Stimulated activated CD8-positive, alpha-beta memory T cell treated with anti-CD3 and anti-CD28 coated beads, Interleukin-4, amount 100 ng/mL, for 4 hours (primary cell): ENCODE measurements around the gene FILIP1.

ENCODE experiments used
- DNase-seq, 2 donors: peaks; one replicate each; pipeline ENCODE4 v3.0.0-alpha.2; 2020; ENCODE audit warnings: low read depth in 2 of 2, low spot score in 1 of 2

Gene FILIP1, protein sequence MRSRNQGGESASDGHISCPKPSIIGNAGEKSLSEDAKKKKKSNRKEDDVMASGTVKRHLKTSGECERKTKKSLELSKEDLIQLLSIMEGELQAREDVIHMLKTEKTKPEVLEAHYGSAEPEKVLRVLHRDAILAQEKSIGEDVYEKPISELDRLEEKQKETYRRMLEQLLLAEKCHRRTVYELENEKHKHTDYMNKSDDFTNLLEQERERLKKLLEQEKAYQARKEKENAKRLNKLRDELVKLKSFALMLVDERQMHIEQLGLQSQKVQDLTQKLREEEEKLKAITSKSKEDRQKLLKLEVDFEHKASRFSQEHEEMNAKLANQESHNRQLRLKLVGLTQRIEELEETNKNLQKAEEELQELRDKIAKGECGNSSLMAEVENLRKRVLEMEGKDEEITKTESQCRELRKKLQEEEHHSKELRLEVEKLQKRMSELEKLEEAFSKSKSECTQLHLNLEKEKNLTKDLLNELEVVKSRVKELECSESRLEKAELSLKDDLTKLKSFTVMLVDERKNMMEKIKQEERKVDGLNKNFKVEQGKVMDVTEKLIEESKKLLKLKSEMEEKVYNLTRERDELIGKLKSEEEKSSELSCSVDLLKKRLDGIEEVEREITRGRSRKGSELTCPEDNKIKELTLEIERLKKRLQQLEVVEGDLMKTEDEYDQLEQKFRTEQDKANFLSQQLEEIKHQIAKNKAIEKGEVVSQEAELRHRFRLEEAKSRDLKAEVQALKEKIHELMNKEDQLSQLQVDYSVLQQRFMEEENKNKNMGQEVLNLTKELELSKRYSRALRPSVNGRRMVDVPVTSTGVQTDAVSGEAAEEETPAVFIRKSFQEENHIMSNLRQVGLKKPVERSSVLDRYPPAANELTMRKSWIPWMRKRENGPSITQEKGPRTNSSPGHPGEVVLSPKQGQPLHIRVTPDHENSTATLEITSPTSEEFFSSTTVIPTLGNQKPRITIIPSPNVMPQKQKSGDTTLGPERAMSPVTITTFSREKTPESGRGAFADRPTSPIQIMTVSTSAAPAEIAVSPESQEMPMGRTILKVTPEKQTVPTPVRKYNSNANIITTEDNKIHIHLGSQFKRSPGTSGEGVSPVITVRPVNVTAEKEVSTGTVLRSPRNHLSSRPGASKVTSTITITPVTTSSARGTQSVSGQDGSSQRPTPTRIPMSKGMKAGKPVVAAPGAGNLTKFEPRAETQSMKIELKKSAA (N-terminal part only)

DNA sequence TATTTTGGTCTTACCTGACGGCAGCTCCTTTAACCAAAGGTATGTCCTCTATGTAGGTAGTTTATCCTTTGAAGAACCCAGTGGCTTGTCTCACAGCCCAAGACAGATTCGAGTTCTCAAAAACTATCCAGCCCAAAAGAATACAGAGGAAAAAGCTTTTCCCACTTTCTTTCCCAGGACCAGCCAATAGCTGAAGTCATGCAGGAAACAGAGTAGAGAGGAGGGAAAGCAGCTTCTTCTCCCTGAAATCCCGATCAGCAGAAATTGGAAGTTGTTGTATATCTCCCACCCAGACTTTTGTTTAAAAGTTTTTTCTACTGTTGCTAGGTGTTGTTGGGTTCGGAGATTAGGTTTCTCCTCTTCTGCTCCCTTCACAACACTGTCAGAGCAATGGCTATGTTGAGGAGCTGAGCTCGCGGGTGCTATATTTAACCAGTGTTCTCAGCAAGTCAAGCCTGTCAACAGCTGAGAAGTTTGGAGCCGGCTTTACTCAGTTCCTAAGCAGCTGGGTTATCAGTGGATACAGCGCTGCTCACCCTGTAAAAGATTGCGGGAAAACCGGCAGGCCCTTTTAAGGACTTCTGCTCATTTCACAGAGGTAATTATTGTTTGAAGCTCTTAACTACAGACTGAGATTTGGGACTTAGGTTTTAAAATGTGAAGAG lies at the start of gene FILIP1:
Gene FILIP1 (minus strand): TSS at position 401 of the 665 bp plus-strand sequence. CDS start 78,828 bp downstream, outside the sequence.
- DNase-seq, result no peak

DNA sequence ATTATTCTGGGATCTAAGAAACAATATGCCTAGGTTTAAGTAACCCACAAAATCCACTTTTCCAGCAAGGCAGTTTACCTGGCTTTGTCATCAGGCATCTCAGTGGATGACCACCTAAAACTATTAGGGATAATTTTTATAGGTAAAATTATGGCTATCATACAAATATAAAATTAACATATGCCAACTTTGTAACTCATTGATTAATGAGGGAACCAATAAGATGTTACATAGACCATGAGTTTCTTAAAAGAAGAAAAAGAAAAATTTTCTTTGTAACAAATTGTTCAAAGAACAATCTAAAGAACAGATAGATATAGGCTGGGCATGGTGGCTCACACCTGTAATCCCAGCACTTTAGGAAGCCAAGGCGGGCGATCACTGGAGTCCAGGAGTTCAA lies 49.7 kb upstream of the FILIP1 start:
- DNase-seq, result no peak

DNA sequence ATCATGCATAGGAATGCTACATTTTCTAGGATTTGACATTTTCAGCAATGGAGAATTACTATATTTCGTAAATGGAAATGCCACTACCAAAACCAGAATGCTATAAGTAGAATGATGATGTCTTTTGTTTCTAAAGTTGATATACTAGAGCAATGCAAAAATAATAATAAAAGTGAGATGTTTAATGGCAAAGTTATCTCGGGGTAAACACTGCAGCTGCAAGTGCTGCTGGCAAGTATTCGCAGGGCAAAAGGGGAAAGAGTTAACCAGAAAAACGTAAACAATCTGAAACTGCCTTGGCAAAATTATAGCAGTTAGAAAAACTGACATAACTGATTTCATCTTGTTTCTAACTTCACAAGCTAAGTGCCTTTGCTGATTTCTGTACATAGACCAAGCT lies 45.5 kb upstream of the FILIP1 start:
- DNase-seq, result no peak

DNA sequence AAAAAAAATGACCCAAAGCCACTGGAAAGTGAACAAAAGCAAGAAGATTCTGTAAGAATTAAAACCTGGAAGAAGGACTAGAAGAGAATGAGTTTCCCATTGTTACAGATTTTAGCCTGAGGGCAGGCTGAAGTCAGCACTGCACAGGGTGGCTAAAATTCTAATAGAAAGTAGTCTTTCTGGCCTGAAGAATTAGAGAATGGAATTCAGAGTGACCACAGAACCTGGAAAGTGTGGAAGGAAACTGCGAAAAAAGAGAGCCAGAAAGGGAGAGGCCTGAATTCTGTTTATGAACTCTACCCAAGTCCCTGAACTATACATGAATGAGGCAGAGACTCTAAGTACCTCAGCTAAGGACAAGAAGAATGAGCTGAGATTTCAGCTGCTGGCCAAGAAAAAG lies 38.9 kb upstream of the FILIP1 start:
- no peak for DNase-seq

DNA sequence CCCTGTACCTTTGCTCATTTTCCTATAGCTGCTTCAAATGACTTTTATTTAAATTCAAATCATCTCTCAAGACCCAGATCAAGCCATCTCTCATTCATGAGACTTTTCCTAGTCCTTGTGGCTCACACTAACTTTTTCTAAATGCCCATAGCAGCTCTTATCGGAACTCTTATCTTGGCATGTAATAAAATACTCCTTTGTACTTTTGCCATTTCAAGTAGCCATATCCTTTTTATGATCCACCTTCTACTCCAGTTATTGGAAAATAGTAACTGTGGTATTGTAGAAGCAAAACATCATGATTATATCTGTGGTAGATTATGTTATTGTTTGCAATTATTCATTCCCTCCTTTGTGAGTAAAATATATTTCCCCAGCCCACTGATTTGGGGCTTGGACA lies 37.6 kb upstream of the FILIP1 start:
- DNase-seq, result no peak

DNA sequence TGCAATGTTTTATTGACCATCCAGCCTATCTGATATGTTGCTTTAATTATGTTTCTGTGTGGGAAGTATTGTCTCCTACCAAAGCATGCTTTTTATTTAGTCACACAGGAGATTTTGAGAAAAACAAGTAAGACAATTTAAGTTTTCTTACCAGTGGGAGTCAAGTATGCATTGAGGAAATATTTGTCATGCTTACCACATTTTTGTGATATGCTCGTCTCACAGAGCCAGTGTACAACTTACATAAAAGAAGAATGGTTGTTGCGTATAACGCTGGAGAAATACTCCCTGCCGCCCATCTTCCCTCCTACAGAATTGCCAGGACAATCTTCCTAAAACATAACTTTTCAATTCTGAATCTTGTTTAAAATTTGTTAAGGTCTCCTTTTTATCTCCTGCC lies 37.1 kb upstream of the FILIP1 start:
- no peak for DNase-seq

DNA sequence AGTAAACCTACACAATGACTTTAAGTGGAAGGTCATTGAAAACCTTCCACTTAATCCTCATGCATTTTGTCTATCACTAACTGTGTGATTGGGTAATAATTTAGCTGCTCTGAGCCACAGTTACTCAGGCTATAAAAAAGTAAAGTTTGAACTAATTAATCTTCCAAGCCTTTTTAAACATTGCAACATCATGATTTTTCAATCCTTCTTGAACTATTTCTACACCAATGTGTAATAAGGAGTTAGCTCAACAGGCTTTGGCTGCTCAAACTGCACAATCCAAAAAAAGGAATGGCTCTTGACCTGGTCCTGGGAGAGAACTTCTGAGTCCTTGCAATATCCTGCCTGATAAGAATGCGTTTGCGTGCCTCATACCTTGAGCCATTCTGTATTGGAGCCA lies 34.8 kb upstream of the FILIP1 start:
- no peak for DNase-seq

DNA sequence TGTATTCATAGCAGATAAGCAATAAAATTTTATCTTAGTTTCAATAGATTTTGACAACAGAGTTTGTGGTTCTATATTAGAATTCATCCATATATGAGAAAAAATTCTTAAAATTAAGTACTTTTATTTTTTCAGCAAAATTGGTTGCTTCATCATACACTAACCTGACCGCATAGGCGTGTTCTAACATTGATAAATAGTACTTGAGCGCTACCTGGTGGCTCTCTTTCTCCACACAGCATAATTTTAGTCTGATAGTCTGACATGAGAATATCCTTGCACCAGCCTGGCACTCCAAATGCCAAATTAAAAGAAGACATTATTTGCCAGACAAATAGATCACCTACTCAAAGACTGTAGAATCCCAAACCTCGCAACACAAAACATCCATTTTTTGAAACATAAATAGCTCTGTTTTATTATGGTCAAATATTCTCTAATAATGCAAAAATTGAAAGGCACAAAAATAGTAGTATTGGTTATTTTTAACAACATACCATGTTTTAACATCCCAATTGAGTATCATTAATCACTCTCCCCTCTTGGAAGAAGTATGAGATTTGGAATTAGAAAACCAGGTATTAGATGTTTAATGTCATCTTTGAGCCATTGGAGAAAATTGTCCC lies 33.0 kb upstream of the FILIP1 start:
- DNase-seq, result peak in 1 of 2 donors; percentile 28

DNA sequence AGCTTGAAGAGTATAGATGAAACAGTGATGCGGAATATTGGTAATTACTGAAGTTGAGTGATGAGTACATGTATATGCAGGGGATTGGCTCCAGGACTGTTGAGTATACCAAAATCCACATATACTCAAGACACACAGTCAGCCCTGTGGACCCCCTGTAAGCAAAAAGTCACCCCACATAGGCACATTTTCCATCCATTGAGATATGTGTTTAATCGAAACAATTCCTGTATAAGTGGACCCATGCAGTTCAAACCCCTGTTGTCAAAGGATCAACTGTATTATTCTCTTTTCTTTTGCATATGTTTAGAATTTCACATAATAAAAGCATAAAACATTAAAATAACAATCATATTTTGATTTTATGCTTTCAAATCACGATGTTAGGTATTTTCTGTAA lies 32.1 kb upstream of the FILIP1 start:
- DNase-seq, result no peak

DNA sequence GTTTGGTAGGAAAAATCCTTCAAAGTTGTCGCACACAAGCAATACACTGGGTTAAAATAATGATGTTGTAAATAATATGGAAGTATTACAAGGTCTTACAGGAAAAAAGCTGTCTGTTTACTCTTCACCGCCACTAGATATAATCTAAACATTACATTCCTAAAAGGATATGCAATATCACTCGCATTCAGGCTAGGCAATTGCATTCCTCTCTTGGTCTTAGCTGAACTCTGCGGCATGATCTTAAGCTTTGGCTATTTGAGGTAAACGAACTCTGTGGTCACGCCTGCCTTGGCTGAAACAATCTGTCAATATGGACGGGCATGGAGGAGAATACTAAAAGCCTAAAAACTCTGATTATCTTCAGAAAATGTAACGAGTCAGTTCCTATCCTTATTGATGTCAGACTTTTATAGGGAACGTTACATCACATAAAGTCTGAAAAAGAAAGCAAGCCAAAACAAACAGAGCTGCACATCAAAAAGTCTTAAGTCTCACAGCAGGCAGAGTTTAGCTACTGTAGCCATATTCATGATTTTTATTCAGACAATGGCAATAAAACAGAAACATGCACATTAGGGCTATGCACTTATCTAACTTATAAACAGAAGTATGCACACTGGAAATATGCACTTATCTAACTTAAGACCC lies 30.8 kb upstream of the FILIP1 start:
- DNase-seq, result no peak

DNA sequence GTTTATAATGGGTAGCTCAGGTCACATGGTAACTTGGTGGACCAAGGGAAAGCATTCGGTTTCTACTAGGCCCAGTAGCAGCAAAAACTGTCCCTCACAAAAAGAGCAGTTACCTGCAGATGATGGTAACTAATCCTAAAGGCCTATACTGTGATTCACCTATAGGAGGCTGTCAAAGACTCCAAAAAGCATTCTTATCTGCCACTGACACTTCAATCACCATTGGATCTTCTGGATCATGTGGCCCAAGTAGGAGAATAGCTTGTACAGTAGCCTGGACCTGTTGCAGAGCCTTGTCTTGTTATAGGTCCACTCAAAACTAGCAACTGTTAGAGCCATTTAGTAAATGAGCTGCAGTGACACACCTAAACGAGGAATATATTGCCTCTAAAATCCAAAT lies 23.2 kb upstream of the FILIP1 start:
- DNase-seq, result no peak

DNA sequence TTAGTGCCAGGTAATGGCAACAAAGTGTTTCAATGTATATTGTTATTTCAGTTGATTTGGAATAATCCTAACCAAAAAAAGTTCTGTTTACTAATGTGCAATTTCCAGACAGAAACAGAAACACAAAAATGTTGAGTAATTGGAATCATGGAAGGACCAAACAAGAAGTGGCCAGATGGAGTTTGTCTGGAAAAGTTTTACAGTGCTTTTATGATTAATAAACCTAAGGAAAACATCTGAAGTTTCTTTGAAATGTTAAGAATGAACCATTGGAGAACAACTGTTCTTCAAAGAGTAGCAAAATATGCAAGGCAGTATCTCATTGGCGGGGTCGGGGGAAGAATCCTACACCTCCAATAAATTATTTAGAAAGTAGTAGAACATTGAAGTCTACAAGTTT lies 19.0 kb upstream of the FILIP1 start:
- DNase-seq, result no peak

DNA sequence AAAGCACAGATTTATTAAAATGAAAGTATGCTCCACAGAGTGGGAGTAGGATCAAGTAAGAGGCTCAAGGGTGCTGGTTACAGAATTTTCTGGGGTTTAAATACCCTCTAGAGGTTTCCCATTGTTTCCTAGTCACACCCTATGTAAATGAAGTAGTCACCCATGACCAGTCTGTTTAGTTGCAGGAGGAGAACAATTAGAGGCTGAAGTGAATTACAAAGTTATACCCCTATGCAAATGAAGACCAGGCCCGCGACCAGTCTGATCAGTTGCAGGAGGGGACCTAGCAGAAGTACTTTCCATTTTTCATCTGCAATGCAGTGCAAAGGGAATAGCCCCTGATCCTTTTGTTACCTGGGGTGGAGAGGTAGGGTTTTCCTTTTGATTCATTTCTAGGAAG lies 11.8 kb upstream of the FILIP1 start:
- no peak for DNase-seq

DNA sequence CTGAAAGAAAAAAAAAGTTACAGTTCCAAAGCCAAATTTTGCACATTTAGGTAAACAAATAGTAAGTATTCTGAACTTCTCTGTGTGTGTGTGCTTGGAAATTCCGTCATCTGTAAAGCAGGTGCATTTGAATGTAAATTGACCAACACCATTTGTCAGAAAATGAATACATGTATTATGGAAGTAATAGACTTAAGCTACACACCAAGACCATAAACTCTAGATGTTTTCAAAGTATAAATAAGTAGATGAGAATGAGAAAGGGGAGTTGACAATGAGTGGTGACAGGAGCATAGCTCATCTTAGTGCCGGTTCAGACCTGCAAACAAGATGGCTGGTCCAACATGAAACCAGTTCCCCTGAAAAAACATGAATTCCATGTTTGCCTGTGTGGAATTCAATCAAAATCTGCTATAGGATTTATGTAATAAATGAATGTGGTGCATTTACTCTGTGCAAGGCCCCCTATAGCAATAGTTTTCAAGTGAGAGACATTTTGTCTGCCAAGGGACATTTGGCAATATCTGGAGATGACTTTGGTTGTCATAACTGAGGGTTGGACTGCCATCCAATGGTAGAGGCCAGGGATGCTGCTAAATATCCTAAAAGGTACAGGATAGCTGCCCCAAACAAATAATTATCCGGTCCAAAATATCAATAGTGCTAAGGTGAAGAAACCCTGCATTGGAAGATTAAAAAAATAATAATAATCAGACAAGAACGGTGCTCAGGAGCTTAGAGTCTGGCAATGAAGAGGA lies 11.0 kb upstream of the FILIP1 start:
- DNase-seq, result no peak

DNA sequence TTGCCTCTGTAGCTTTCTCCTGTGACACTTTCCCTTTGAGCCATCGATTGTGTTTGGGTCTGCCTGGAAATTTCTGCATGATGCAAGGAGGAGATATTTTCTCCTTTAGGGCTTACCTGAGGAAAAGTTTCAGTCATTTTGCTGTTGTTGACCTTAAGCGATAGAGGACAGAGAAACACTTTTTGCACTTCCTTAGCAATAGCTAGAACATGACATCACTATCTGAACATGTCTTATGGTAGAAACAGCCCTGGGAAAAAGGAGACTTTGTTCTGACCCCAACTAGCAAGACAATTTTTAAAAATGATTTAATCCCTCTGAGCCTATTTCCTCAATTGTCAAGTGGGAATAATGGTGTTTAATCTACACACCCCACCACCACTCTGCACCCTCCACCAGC lies 9.7 kb upstream of the FILIP1 start:
- DNase-seq, result no peak

DNA sequence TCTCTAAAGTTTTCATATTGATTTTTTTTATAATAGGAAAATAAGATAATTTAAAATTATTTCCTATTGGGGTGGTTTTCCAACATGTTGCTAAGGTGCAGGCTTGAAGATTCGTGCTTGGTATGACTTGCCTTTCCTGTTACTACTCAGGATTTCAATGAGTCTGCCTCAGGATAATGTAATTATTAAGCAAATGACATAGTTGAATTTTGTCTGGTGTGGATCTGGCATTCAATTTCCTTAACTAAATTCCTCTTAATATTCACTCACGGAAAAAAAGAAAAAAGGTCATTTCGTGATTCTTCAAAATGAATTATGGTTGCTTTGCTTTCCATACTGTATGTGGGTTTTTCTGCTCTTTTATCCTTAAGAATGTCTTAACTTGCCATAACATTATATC lies 9.3 kb upstream of the FILIP1 start:
- DNase-seq, result no peak

DNA sequence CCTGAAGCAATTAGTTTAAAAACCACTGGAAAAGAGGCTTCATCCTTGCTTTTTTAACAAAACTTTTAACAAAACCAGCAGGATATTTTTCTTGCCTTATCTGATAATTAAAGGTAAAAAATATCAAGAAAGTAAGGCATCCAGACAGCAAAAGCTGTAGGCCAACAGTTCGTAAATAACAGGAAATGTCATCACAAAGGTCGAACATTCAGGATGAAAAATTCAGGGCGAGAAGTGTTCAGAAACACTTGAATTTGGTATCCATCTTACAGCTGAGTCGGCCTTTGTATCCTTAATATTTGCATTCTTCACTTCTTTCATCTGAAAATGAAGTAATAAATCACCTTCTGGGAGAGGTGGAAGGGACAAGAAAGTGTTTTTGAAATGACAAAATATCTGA lies 8.2 kb upstream of the FILIP1 start:
- no peak for DNase-seq

DNA sequence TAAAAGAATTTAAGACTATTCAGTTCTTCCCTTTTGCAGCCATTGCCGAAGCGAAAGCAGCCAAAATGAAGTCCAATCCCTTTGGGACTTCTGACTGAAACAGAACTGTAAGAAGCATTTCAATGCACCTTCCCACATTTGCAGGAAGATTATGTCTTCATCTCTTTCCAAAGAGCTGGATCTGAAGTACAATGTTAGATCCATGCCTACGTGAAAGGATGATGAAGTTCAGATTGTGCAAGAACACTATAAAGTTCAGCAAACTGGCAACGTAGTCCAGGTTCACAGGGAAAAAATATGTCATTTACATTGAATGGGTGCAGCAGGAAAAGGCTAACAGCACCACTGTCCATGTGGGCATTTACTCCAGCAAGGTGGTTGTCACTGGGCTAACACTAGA lies 6.0 kb upstream of the FILIP1 start:
- no peak for DNase-seq

DNA sequence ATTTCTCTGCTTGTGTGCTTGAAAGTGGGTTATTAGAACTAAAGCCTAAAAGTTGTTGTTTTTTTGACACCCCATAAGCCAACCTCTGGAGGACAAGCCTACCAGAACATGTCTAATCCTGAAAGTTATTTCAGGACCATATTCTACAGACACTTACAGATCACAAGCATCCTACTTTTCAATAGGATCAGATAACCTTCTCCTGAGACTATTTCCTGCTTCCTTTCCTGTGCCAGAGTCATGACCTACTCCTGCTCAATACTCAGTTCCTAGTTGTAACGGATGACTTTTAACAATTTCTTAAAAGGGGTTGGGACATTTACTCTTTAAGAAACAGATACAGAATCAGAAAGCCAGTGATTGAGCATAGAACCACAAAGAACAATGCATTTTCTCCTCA lies 5.3 kb upstream of the FILIP1 start:
- no peak for DNase-seq
